BJ (cell line): ENCODE measurements around the gene CDK12. TPM values are rescaled to one million over a fixed set of nuclear protein-coding genes. Genes with fewer than 3 reads are reported as not detected.

Experiments
- CTCF ChIA-PET: fragments of 350-600 bp; formaldehyde crosslinking; extraction: SDS; loops from one replicate; lab custom pipeline; 2021; ENCODE audit warnings: antibody characterized with exemption, inconsistent platforms; lab: Yijun Ruan, JAX
- POLR2A ChIA-PET: fragments of 300-600 bp; sonication (Branson Sonifier 250); formaldehyde crosslinking; extraction: SDS; loops from one replicate; lab custom pipeline; 2021; ENCODE audit warnings: antibody characterized with exemption; lab: Charles Lee
- DNase-seq: peaks from one replicate; pipeline ENCODE4 v3.0.0-alpha.2; 2011; ENCODE audit warnings: low read depth
- H3K27me3 ChIP-seq: 2 replicates; pipeline ENCODE4 v1.6.0; 2011; ENCODE audit warnings: low read length; ENCODE audit not compliant: control insufficient read depth, insufficient read depth
- H3K36me3 ChIP-seq: 2 replicates; pipeline ENCODE4 v1.5.1; 2011; ENCODE audit warnings: low read length; ENCODE audit not compliant: control insufficient read depth, insufficient read depth
- H3K4me3 ChIP-seq: 2 replicates; pipeline ENCODE4 v1.5.1; 2011; ENCODE audit warnings: low read depth, mild to moderate bottlenecking, control low read depth, low read length
- polyA plus RNA-seq: library from polyadenylated mRNA; depleted of rRNA; stranded (reverse); fragments of >200 nt; gene quantifications from 2 replicates; pipeline ENCODE4 v1.2.3, GENCODE V29; 2011; rRNA removed
- small RNA-seq: library from RNA; depleted of rRNA; stranded (forward); fragments of <200 nt; gene quantifications from one replicate; pipeline ENCODE3, GENCODE V24; 2012; ENCODE audit warnings: low replicate concordance, low read depth; ENCODE audit not compliant: insufficient read length
- TF ChIP-seq, protein P1 (sequence below): IDR thresholded peaks from 2 replicates; pipeline ENCODE4 v1.5.1; 2011; ENCODE audit warnings: low read depth, mild to moderate bottlenecking, control low read depth, inconsistent platforms, low read length, moderate library complexity; ENCODE audit not compliant: insufficient read depth

Gene CDK12
- polyA plus RNA-seq, 1 experiment = 16.6 TPM

DNA sequence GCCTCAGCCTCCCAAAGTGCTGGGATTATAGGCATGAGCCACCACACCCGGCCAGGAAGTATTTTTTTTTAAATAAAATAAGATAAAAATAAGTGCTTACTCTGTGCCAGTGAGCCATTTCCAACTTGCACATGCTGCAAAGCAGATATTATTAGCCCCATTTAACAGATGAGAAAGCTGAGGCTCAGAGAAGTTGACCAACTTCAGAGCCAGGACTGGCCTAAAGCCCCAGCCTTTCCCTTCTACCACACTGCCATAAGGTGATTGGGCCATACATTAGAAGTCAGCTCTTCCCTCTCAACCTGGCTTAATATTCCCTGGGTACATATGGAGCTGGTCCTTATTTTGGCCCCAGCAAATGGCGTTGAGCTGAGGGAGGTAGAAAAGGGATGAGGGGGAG, 121.4 kb downstream of the CDK12 start:
- POLR2A ChIA-PET = no interaction called here
- CTCF ChIA-PET = interaction anchor here (2.4 kb wide), 1 partner anchor 39 kb away, joined by 10 read pairs; no protein-coding TSS in a partner anchor
- peaks cover 4% of the 10 kb centered on the region; the same call in 1 of the 2 replicates for H3K27me3 ChIP-seq
- DNase-seq = no peak
- H3K36me3 ChIP-seq = no peaks in the 10 kb centered on the region
- H3K4me3 ChIP-seq = no peak overlapping the region
- TF ChIP-seq, protein P1, sequence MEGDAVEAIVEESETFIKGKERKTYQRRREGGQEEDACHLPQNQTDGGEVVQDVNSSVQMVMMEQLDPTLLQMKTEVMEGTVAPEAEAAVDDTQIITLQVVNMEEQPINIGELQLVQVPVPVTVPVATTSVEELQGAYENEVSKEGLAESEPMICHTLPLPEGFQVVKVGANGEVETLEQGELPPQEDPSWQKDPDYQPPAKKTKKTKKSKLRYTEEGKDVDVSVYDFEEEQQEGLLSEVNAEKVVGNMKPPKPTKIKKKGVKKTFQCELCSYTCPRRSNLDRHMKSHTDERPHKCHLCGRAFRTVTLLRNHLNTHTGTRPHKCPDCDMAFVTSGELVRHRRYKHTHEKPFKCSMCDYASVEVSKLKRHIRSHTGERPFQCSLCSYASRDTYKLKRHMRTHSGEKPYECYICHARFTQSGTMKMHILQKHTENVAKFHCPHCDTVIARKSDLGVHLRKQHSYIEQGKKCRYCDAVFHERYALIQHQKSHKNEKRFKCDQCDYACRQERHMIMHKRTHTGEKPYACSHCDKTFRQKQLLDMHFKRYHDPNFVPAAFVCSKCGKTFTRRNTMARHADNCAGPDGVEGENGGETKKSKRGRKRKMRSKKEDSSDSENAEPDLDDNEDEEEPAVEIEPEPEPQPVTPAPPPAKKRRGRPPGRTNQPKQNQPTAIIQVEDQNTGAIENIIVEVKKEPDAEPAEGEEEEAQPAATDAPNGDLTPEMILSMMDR = no peak

Small RNA genes within 50 kb of the gene (small RNA-seq; reads per million reads assigned to genes)
- gene RNU6-233P = not detected

Other genes with a start within 250 kb of the CDK12 start
- gene STAC2, start 235.5 kb upstream of the CDK12 start, polyA plus RNA-seq = not detected in 2 replicates
- 3.9 and 5.1 TPM in 2 replicates for gene FBXL20, start 59.9 kb upstream of the CDK12 start, polyA plus RNA-seq
- 22.9 and 33.3 TPM in 2 replicates for gene MED1, start 10.2 kb upstream of the CDK12 start, polyA plus RNA-seq
- not detected in 2 replicates for gene NEUROD2, start 146.4 kb downstream of the CDK12 start, polyA plus RNA-seq
- gene PPP1R1B, start 165.5 kb downstream of the CDK12 start, polyA plus RNA-seq = not detected in 2 replicates
- gene STARD3, start 175.7 kb downstream of the CDK12 start, polyA plus RNA-seq = 51.6 and 93.8 TPM in 2 replicates
- 0.16 and 0.22 TPM in 2 replicates for gene TCAP, start 203.9 kb downstream of the CDK12 start, polyA plus RNA-seq
- gene PNMT, start 207.0 kb downstream of the CDK12 start, polyA plus RNA-seq = not detected in 2 replicates
- 11.4 and 20.3 TPM in 2 replicates for gene PGAP3, start 226.6 kb downstream of the CDK12 start, polyA plus RNA-seq
- 22.8 and 35.4 TPM in 2 replicates for gene ERBB2, start 238.6 kb downstream of the CDK12 start, polyA plus RNA-seq